HFFc6 (cell line): Measurements from ENCODE around the gene HCFC2. TPM values are rescaled to one million over a fixed set of nuclear protein-coding genes. Genes with fewer than 3 reads are reported as not detected.

Source experiments
- DNase-seq: peaks from one replicate; pipeline ENCODE4 v3.0.0-alpha.2; 2018
- H3K27ac Mint-ChIP-seq: 2 replicates; pipeline ENCODE4 v1.8.0; 2020; ENCODE audit warnings: mild to moderate bottlenecking, mixed read lengths
- H3K27me3 Mint-ChIP-seq: 2 replicates; pipeline ENCODE4 v1.8.0; 2021; ENCODE audit warnings: mild to moderate bottlenecking, moderate library complexity, mixed read lengths; ENCODE audit not compliant: insufficient read depth
- H3K36me3 Mint-ChIP-seq: 2 replicates; pipeline ENCODE4 v1.8.0; 2021; ENCODE audit warnings: low read depth, mixed read lengths
- H3K4me1 Mint-ChIP-seq: 2 replicates; pipeline ENCODE4 v1.8.0; 2020; ENCODE audit warnings: low read depth, mixed read lengths
- H3K4me3 Mint-ChIP-seq: 2 replicates; pipeline ENCODE4 v1.8.0; 2020; ENCODE audit warnings: mild to moderate bottlenecking, moderate library complexity, mixed read lengths
- H3K9me3 Mint-ChIP-seq: 2 replicates; pipeline ENCODE4 v1.8.0; 2020; ENCODE audit warnings: mild to moderate bottlenecking, mixed read lengths
- CTCF ChIP-seq: fragments of 200-600 bp; sonication (generic); IDR thresholded peaks from 2 replicates; pipeline ENCODE4 v1.5.0; 2021; ENCODE audit warnings: antibody characterized with exemption, mild to moderate bottlenecking
- total RNA-seq, 6 experiments: library from RNA; stranded (reverse); fragmentation: NEBNext Ultra II Directional; extraction: Animal tissue kit (Norgen Biotek cat#: 25700); gene quantifications; 2 replicates in 1 of 6; 3 replicates in 5 of 6; pipeline ENCODE4 v1.2.3, GENCODE V29; 2021

The HCFC2 gene
- total RNA-seq, 6 experiments from 2014 or later = 19.6 to 23.8 (median 21.9) TPM

GRCh38 chr12:104133321-104133720 is 69.0 kb downstream of the HCFC2 start:
- no peak for DNase-seq
- Mint-ChIP-seq H3K36me3 (peaks cover 17% of the 10 kb centered on the region), H3K4me1 (no peaks in the 10 kb centered on the region; the same call in none of the 2 replicates), H3K27me3 (no peaks in the 10 kb centered on the region), H3K4me3 (no peak overlapping the region), H3K9me3 (no peaks in the 10 kb centered on the region), H3K27ac (no peak overlapping the region)
- no peak for TF ChIP-seq CTCF

GRCh38 chr12:104133866-104134265 is 69.5 kb downstream of the HCFC2 start:
- peaks cover 15% of the 10 kb centered on the region for H3K36me3 Mint-ChIP-seq
- H3K27me3 Mint-ChIP-seq = no peaks in the 10 kb centered on the region; the same call in 1 of the 2 replicates
- TF ChIP-seq CTCF = no peak
- H3K9me3 Mint-ChIP-seq = no peaks in the 10 kb centered on the region
- H3K4me3 Mint-ChIP-seq = no peak overlapping the region
- H3K27ac Mint-ChIP-seq = no peak overlapping the region
- H3K4me1 Mint-ChIP-seq = peaks cover 3% of the 10 kb centered on the region
- peak; percentile 33 for DNase-seq

- DNase-seq = no peak
- H3K36me3 Mint-ChIP-seq = peaks cover 5% of the 10 kb centered on the region
- H3K27ac Mint-ChIP-seq = no peak overlapping the region
- peaks cover 6% of the 10 kb centered on the region for H3K4me1 Mint-ChIP-seq
- no peaks in the 10 kb centered on the region for H3K9me3 Mint-ChIP-seq
- no peak overlapping the region for H3K4me3 Mint-ChIP-seq
- H3K27me3 Mint-ChIP-seq = no peaks in the 10 kb centered on the region; the same call in 1 of the 2 replicates
- no peak for TF ChIP-seq CTCF
Measured at GRCh38 chr12:104134882-104135281, 70.6 kb downstream of the HCFC2 start.

- Mint-ChIP-seq H3K9me3 (no peaks in the 10 kb centered on the region), H3K27me3 (no peaks in the 10 kb centered on the region; the same call in 1 of the 2 replicates), H3K4me1 (peaks cover 6% of the 10 kb centered on the region), H3K36me3 (no peaks in the 10 kb centered on the region; the same call in none of the 2 replicates), H3K4me3 (peak overlapping the region; percentile 90), H3K27ac (peak overlapping the region; percentile 89)
- no peak for TF ChIP-seq CTCF
- DNase-seq = no peak
Measured at GRCh38 chr12:104136577-104136976, 72.2 kb downstream of the HCFC2 start.

- peaks cover 6% of the 10 kb centered on the region for H3K4me1 Mint-ChIP-seq
- no peak for TF ChIP-seq CTCF
- H3K4me3 Mint-ChIP-seq = peak overlapping the region; percentile 90
- no peaks in the 10 kb centered on the region for H3K9me3 Mint-ChIP-seq
- DNase-seq = peak; percentile 45
- no peaks in the 10 kb centered on the region; the same call in none of the 2 replicates for H3K36me3 Mint-ChIP-seq
- H3K27ac Mint-ChIP-seq = peak overlapping the region; percentile 89
- no peaks in the 10 kb centered on the region; the same call in 1 of the 2 replicates for H3K27me3 Mint-ChIP-seq
Measured at GRCh38 chr12:104137001-104137901, 72.9 kb downstream of the HCFC2 start.
